GM19238 (cell line): ENCODE results near the gene DNASE1.
"Not testable (repeated sequence)": the region's sequence is repeated elsewhere in the genome, so short reads cannot be mapped to it uniquely, and the experiment has no call there.

Source experiments
- DNase-seq: peaks from one replicate; pipeline ENCODE4 v3.0.0; 2011; ENCODE audit warnings: low spot score; ENCODE audit not compliant: insufficient read length

The DNASE1 gene

DNA sequence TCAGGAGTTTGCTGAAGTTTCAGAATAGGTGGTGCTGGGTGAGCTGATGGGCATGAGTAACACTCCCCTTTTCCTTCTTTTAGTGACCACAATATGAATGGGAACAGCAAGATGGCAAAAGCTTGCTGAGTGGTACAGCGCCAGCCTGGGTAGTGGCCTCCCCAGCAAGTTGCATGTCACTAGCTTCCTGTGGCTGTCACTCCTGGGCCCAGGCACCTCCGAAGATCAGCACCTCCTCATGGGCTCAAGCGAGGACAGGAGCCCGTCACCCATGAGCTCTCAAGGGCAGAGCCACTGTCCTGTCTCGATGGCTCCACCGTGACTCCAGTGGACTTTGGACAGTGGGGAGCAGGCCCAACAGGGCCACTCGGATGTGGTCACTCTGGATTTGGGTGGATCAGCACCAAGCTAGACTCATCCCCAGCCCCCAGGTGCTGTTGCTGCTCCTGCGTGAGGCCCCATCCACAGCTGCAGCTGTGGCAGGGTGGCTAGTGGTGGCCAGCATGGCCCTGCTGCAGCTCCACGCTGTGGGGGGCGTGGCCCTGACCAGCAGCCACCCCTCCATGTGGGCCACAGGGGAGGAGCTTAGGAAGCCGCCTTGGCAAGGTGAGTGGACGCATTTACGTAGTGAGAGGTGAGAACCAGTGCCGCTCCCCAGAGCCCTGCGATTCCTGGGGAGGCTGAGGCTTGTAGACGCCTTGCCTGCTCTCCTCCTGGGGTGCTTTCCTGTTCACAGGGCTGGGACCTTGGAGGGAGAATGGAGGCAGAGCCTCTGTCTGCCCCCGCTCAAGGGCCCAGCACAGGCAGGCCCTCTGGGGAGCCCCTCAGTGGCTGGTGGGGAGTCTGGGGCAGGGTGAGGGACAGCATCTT, 13.6 kb upstream of the DNASE1 start:
- DNase-seq = no peak

GRCh38 chr16:3641801-3642396, 12.6 kb upstream of the DNASE1 start:
- DNase-seq = no peak

- DNase-seq = no peak
These were observed 11.9 kb upstream of the DNASE1 start for GRCh38 chr16:3642397-3643094.

- DNase-seq = no peak
These were observed 11.3 kb upstream of the DNASE1 start for GRCh38 chr16:3643095-3643730.

- DNase-seq = no peak
These were observed 9.4 kb upstream of the DNASE1 start for GRCh38 chr16:3645108-3645503.

DNA sequence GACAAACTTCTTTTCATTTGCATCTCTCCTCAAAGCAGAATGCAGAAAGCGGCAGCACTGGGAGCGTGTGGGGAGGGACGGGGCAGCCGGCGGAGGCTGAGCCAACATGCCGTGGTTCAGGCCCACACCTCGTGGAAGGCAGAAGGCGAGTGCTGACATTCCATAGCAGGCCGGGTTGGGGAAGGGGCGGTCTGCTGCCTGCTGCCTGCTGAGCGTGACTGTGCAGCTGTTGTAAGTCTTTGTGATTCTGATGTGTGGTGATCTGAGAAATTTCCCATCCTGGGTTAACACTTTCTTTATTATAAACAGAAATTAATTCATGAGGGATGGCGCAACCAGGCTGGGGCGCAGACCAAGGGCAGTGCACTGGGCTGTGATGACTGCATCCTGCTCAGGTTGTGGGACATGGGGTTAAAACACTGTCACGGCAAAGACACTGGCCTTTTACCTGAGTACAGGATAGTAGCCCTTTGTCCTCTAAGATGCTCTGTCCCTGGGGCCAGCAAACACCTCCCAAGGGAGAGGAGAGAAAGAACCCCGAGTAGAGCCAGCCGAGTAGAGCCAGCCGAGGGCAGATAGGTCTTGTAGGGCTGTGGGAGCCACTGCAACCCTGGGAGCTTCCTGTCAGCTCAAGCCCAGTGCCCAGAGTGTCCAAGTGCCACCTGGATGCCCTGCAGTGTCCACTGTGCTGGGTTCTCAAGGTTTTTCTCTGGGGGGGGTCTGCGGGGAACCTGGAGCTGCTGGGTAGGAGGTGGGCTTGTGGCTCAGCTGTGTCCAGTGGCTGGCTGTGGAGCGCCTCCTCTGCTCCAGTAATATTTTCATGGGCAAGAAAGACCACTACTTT, 8.8 kb upstream of the DNASE1 start:
- DNase-seq = no peak

DNA sequence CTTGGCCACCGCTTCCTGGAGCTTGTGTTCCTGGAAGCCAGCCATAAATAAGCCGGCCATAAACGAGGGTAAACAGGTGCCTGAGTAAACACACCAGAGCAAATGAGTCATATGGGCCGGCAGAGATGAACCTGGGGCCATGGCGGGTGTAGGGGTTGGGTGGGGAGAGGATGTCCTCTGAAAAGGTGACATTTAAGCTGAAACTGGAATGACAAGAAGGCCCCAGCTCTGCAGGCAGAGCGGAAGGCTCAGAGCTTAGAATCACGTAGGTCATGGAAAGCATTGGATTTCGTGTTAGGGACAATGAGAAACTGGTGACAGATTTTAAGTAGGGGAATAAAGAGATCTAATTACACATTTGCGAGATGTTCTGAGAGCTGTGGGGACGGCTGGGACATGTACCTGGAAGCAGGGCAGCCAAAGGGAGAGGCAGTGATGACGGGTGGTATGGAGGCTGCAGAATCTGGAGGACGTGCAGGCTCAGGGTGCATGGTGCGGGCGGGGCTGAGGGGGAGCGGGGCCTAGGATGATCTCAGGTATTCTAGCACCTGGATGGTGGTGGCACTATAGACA, 8.1 kb upstream of the DNASE1 start:
- no peak for DNase-seq

DNA sequence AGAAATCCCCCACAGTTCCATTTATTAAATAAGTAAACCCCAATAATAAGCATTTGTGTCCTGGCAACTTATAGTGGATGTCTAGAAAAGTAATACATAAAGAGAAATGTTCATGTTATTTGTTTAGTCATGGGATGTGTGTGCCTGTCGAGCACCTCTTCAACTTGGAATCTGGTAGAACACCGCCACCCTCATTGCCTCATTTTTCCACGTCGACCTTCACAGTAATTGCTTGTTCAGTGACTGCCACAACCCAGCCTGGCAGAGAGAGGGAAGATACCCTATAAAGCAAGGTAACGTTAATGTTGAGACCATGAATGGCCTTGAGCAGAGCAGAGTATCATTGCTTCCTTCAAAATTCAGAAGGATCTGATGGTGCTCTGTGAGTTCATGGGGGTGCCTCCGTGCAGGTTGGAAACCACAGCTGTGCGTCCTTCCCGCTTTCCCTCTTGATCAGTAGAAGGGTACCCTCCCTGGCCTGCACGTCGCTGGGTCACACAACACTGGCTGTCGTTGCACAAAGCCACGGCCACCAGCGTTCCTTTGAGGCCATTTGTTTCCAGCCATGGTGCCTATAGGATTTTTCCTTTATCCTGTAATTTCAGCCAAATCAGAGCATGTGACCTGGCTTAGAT, 3.7 kb upstream of the DNASE1 start:
- no peak for DNase-seq

DNA sequence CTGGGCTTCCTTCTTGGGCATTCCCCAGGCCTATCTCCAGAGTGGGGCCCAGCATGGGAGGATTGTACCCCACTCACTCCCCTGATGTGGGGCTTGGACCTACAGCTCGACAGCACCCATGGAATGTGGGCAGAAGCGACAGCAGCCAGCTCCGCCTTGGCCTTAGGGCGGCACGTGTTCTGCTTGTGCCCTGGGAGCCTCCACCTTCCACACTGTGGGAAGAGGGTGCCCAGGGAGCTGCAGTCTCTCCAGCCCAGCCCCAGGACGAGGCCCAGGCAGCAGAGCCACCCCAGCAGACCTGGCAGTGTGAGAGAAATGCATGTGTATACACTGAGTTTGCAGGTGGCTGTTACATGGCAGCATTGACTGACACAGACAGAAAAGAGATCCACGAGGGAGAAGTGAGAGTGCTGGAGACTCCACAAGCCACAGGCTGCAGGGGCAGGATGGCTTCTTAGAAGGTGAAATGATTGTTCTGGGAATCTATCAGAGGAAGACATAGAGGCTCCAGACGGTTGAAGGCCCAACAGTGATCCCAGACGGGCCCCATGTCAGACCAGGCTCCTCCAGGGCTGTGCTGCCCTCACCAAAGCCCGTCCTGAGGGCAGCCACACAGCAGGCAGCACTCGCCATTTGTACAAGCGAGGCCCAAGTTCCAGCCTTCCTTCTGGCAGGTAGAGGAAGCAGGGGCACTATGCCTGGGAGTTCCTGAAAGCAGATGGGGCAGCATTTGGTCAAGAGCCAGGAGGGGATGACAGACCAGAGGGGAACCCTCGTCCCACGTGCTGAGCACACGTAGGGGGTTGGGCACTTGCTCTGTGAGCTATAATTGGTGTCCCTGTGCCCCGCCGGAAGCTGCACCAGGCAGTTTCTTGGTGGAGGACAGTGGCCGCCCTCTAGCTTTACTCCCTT, 2.8 kb upstream of the DNASE1 start:
- DNase-seq = no peak

DNA sequence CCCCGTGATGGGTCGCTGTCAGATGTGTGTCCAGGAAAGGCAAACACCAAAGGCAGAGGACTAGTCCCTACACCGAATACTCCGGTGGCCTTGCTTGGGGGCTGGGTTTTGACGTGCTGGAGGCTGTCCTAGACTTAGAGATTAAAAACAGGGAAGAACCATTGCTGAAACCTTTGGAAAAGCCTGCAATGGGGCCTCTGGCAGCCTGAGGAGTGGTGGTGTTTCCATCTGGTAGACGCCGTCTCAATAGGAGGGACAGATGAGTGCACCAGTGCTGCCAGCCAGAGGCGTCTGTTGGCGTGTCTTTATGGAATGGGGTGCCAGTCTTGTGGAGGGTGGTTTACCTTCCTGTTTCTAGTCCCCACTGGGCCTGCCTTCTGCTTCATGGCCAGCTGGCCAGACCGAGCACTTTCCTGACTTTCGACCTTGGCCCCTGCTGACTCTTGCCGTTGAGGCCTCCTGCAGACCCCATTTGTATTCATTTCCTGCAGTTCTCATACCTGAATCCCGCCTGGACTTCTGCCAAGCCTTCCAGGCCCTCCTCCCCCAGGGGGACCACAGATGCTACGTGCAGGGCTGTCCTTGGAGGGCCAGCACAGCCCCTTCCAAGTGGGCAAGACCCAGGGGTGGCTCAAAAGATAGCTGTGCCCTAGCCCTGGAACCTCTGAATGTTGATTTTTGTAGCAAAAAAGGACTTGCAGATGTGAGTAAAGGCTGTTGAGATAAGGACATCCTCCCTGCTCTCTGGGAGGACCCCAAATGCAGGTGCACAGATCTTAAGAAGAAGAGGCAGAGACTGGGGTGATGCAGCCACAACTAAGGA, 1.9 kb upstream of the DNASE1 start:
- DNase-seq = no peak

GRCh38 chr16:3655030-3655395, 522 bp downstream of the DNASE1 start:
- DNase-seq = no peak

- no peak for DNase-seq
These were observed 1.1 kb downstream of the DNASE1 start for GRCh38 chr16:3655396-3656159.

DNA sequence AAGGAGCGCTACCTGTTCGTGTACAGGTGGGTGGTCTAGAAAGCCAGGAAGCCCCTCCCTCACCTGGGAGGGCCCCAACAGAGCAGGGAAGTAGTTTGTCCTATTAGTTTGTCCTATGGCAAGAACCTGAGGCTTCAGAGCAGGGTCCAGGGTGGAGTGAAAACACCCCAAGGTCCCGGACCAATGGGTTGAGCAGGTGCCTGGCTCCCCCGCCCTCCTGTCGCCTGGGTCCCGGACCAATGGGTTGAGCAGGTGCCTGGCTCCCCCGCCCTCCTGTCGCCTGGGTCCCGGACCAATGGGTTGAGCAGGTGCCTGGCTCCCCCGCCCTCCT, 1.6 kb downstream of the DNASE1 start:
- not testable (repeated sequence) for DNase-seq

- no peak for DNase-seq
These were observed 2.3 kb downstream of the DNASE1 start for GRCh38 chr16:3656491-3657468.

- DNase-seq = no peak
These were observed 4.8 kb downstream of the DNASE1 start for GRCh38 chr16:3659251-3659650.

GRCh38 chr16:3661311-3661710, 6.8 kb downstream of the DNASE1 start:
- DNase-seq = no peak

- DNase-seq = no peak
These were observed 7.4 kb downstream of the DNASE1 start for GRCh38 chr16:3661922-3662321.
